GM21619 (cell line): ENCODE measurements around the gene FBXL20.

Source experiments
- ATAC-seq: cut with Tn5 transposase; IDR thresholded peaks from one replicate; pipeline ENCODE4 v1.9.1; 2021; ENCODE audit not compliant: unreplicated experiment

FBXL20 gene

DNA sequence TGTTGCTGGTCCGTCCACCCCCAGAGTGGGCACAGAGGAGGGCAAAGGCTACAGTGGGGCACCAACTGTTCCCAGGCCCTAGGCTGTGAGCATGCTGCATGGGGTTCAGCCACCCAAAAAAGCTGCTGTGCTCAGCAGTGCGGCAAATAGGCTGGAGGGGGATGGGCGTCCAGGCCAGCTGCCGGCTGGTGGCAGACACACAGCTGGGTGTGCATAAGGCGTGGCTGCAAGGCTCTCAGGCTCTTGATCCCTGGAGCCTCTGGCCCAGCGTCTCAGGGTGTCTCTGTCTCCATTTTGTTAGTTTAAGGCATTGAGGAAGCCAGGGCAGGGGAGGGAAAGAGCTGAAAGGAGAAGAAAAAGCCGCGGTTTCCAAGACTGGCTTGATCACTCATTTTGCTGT, 192.5 kb downstream of the FBXL20 start:
- peak; percentile 40 for ATAC-seq

DNA sequence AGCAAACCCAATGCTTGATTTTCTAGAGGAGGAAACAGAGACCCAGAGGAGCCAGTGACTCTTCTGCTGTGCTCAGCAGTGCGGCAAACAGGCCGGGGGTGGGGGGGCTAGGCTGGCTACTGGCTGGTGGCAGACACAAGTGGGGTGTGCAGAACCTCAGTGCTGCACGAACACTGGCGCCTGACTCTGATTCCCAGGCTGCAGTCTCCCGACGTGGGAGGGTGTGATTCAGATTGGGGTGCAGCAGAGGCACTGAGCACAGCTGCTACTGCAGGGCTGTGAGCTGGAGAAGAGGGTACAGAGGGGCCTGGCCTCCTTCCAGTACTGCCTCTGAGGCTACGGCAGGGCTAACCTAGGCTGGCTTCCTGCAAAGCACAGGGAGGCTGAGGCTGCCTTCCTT, 193.3 kb downstream of the FBXL20 start:
- ATAC-seq, result no peak

DNA sequence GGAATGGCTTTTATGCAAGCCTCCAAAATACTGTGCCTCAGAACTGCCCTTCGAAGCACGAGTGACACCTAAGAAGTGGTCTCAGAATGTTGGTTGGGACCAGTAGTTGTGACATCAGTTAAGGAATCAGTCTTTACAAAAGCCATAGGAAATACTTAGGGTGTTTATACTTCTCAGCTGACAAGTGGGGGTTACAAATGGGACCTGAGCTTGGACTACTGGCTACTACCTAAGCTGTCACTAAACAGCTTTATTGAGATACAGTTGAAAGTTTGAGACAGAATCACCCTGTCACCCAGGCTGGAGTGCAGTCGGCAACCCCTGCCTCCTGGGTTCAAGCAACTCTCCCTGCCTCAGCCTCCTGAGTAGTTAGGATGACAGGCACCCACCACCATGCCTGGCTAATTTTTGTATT, 196.3 kb downstream of the FBXL20 start:
- no peak for ATAC-seq

DNA sequence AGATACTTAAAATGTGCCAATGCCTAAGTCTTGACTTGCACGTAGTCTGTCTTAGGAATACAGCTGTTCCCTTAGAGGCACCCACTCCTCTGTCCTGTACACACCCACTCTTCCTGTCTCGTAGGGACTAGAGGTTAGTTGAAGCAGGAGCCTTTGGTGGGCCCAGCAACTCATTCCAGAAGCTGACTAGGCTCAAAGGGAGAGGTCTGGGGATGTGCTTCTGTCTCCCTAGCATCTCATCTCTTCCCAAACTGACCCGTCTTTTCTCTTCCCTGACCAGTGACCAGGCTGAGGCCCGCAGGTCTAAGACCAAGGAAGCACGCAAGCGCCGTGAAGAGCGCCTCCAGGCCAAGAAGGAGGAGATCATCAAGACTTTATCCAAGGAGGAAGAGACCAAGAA, 197.2 kb downstream of the FBXL20 start:
- ATAC-seq, result no peak
